Stromal cell of bone marrow (primary cell): ENCODE results near the gene PFN1.
"Not testable (repeated sequence)": the region's sequence is repeated elsewhere in the genome, so short reads cannot be mapped to it uniquely, and the experiment has no call there.

Experiments
- DNase-seq: peaks from one replicate; pipeline ENCODE4 v3.0.0-alpha.2; 2012; ENCODE audit warnings: low read depth

The PFN1 gene

GRCh38 chr17:4921320-4921719, 27.0 kb downstream of the PFN1 start:
- no peak for DNase-seq

GRCh38 chr17:4920351-4921048, 27.8 kb downstream of the PFN1 start:
- no peak for DNase-seq

GRCh38 chr17:4919511-4920047, 28.8 kb downstream of the PFN1 start:
- DNase-seq, result no peak

- DNase-seq, result not testable (repeated sequence)
Measured at GRCh38 chr17:4914551-4914950, 33.8 kb downstream of the PFN1 start.

- no peak for DNase-seq
Measured at GRCh38 chr17:4913994-4914393, 34.3 kb downstream of the PFN1 start.

- peak; percentile 89 for DNase-seq
Measured at GRCh38 chr17:4908711-4909496, 39.4 kb downstream of the PFN1 start.

- DNase-seq, result no peak
Measured at GRCh38 chr17:4908301-4908700, 40.0 kb downstream of the PFN1 start.

GRCh38 chr17:4906642-4907041, 41.7 kb downstream of the PFN1 start:
- DNase-seq, result not testable (repeated sequence)

- peak; percentile 35 for DNase-seq
Measured at GRCh38 chr17:4903051-4903818, 45.1 kb downstream of the PFN1 start, which contains the start of gene CHRNE. Gene CHRNE, minus strand, starts transcription at chr17:4903098. Its CDS starts 35 bp downstream, at chr17:4903063.

- DNase-seq, result no peak
Measured at GRCh38 chr17:4902540-4902939, 45.8 kb downstream of the PFN1 start.

GRCh38 chr17:4901648-4902344, 46.5 kb downstream of the PFN1 start:
- peak; percentile 22 for DNase-seq

GRCh38 chr17:4901108-4901647, 47.2 kb downstream of the PFN1 start:
- DNase-seq, result no peak

GRCh38 chr17:4900231-4901107, 47.9 kb downstream of the PFN1 start:
- no peak for DNase-seq

- DNase-seq, result peak; percentile 36
Measured at GRCh38 chr17:4899341-4900230, 48.7 kb downstream of the PFN1 start, which contains the start of gene C17orf107. Gene C17orf107, plus strand, starts transcription at chr17:4899536. Its CDS starts 227 bp downstream, at chr17:4899763.

GRCh38 chr17:4898927-4899326, 49.4 kb downstream of the PFN1 start:
- no peak for DNase-seq

GRCh38 chr17:4898351-4898750, 50.0 kb downstream of the PFN1 start:
- no peak for DNase-seq

- no peak for DNase-seq
Measured at GRCh38 chr17:4897785-4898184, 50.5 kb downstream of the PFN1 start.

- DNase-seq, result no peak
Measured at GRCh38 chr17:4897198-4897687, 51.1 kb downstream of the PFN1 start.
